Measurements from ENCODE around the gene RNF213.

Gene RNF213

DNA sequence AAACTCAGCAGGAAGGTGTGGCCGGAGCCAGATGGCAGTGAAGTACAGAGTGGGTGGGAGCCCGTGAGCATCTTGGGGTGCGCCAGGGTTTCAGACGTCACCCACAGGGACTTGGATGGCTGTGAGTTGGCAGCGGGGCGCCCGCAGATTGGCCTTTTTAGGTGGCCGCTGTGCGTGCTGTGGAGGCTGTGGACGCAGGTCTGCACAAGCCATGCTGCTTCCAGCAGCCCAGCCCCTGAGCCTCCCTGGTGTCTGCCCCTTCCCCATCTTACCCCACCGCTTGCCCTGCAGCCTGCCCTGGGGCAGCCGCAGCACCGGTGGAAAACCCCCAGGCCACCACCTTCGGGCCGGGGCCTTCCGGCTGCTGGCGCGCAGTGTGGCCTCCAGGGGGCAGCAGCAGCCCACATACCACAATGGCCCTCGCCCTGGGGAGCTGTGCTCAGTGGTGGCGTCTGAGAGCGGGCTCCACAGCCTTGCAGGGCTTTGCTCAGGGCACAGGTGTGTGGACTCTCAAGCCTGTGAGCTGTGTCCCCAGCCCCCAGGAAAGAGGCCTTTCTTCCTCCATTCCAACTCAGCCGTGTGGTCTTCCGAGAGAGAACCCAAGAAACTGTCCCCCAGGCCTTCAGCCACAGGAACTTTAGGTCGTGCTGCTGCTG, 166.1 kb downstream of the RNF213 start:
- Histone ChIP-seq H2AFZ (peak overlapping the region; percentile 43), H3K36me3 (ENCODE audit: control insufficient read depth, insufficient read depth, low read length) (no peaks in the 10 kb centered on the region), H3K9me3 (ENCODE audit: control insufficient read depth, low read length) (no peaks in the 10 kb centered on the region), H3K9ac (no peak overlapping the region), H3K79me2 (peaks cover 2% of the 10 kb centered on the region), H3K27ac (no peak overlapping the region), H3K4me1 (no peaks in the 10 kb centered on the region), H3K4me2 (ENCODE audit: low read length) (no peak overlapping the region), H3K27me3 (ENCODE audit: control insufficient read depth, insufficient read depth, low read length) (no peaks in the 10 kb centered on the region), H3K4me3 (ENCODE audit: low read depth, low read length) (no peak overlapping the region)
- TF ChIP-seq CTCF (IDR thresholded peaks at IDR 0.05) = peak; percentile 96

GRCh38 chr17:80427366-80428282, 167.0 kb downstream of the RNF213 start:
- peaks cover 2% of the 10 kb centered on the region for H3K79me2 ChIP-seq
- no peaks in the 10 kb centered on the region for H3K4me1 ChIP-seq
- no peak for TF ChIP-seq CTCF (IDR thresholded peaks at IDR 0.05)
- no peaks in the 10 kb centered on the region for H3K36me3 ChIP-seq (ENCODE audit: control insufficient read depth, insufficient read depth, low read length)
- no peak overlapping the region for H3K27ac ChIP-seq
- no peak overlapping the region for H3K4me3 ChIP-seq (ENCODE audit: low read depth, low read length)
- H3K9me3 ChIP-seq (ENCODE audit: control insufficient read depth, low read length) = no peaks in the 10 kb centered on the region
- H2AFZ ChIP-seq = no peak overlapping the region
- H3K9ac ChIP-seq = no peak overlapping the region
- no peaks in the 10 kb centered on the region for H3K27me3 ChIP-seq (ENCODE audit: control insufficient read depth, insufficient read depth, low read length)
- no peak overlapping the region for H3K4me2 ChIP-seq (ENCODE audit: low read length)

DNA sequence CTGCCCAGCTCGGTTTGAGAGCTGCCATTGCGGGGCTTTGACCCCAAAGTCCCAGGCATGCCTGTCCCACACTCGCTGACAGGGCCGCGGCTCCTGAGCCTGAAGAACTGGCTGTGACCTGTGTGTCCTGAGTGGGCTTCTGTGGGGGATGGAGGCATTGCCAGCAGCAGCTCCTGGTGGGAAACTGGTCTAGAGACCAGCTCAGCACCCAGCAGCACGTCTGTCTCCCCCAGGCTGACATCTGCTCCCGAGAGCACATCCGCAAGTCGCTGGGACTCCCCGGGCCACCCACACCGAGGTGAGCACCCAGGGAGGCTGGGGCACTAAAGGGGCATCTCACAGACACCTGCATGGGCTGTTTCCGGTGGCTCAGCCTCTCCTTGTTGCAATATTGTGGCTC, 167.7 kb downstream of the RNF213 start:
- H3K9me3 ChIP-seq (ENCODE audit: control insufficient read depth, low read length) = no peaks in the 10 kb centered on the region
- H3K27ac ChIP-seq = no peak overlapping the region
- H3K4me2 ChIP-seq (ENCODE audit: low read length) = no peak overlapping the region
- no peak overlapping the region for H3K4me3 ChIP-seq (ENCODE audit: low read depth, low read length)
- no peaks in the 10 kb centered on the region for H3K36me3 ChIP-seq (ENCODE audit: control insufficient read depth, insufficient read depth, low read length)
- no peaks in the 10 kb centered on the region for H3K4me1 ChIP-seq
- H3K9ac ChIP-seq = no peak overlapping the region
- peaks cover 2% of the 10 kb centered on the region for H3K79me2 ChIP-seq
- no peak overlapping the region for H2AFZ ChIP-seq
- TF ChIP-seq CTCF (IDR thresholded peaks at IDR 0.05) = no peak
- no peaks in the 10 kb centered on the region for H3K27me3 ChIP-seq (ENCODE audit: control insufficient read depth, insufficient read depth, low read length)

GRCh38 chr17:80428796-80429195, 168.1 kb downstream of the RNF213 start:
- no peak overlapping the region for H3K27ac ChIP-seq
- peaks cover 2% of the 10 kb centered on the region for H3K79me2 ChIP-seq
- H3K9ac ChIP-seq = no peak overlapping the region
- no peak overlapping the region for H3K4me3 ChIP-seq (ENCODE audit: low read depth, low read length)
- H2AFZ ChIP-seq = no peak overlapping the region
- no peak overlapping the region for H3K4me2 ChIP-seq (ENCODE audit: low read length)
- no peaks in the 10 kb centered on the region for H3K36me3 ChIP-seq (ENCODE audit: control insufficient read depth, insufficient read depth, low read length)
- no peaks in the 10 kb centered on the region for H3K27me3 ChIP-seq (ENCODE audit: control insufficient read depth, insufficient read depth, low read length)
- TF ChIP-seq CTCF (IDR thresholded peaks at IDR 0.05) = no peak
- no peaks in the 10 kb centered on the region for H3K4me1 ChIP-seq
- H3K9me3 ChIP-seq (ENCODE audit: control insufficient read depth, low read length) = no peaks in the 10 kb centered on the region
